GM12891 (cell line): ENCODE results near the gene PLAU.

Source experiments
- DNase-seq: peaks from one replicate; pipeline ENCODE4 v3.0.0; 2011; ENCODE audit warnings: low spot score; ENCODE audit not compliant: insufficient read length
- FAIRE-seq: peaks from 2 replicates; lab custom pipeline; 2011; peaks lifted over from hg19 to GRCh38; lab: Jason Lieb, UNC
- PAX5 ChIP-seq: IDR thresholded peaks from 2 replicates; pipeline ENCODE4 v1.6.1; 2011; ENCODE audit warnings: low read length, moderate library complexity, mild to moderate bottlenecking; ENCODE audit not compliant: insufficient read depth, severe bottlenecking
- POLR2A ChIP-seq: IDR thresholded peaks from 2 replicates; pipeline ENCODE4 v1.6.1; 2011; ENCODE audit warnings: low read depth, low read length, control low read depth
- POLR2AphosphoS5 ChIP-seq: IDR thresholded peaks from 2 replicates; pipeline ENCODE4 v1.6.1; 2011; ENCODE audit warnings: low read depth, low read length, control low read depth
- POU2F2 ChIP-seq: IDR thresholded peaks from 2 replicates; pipeline ENCODE4 v1.6.1; 2011; ENCODE audit warnings: low read depth, mild to moderate bottlenecking, control low read depth, low read length, moderate library complexity
- SPI1 ChIP-seq: IDR thresholded peaks from 2 replicates; pipeline ENCODE4 v1.6.1; 2011; ENCODE audit warnings: low read depth, low read length, control low read depth
- TAF1 ChIP-seq: IDR thresholded peaks from 2 replicates; pipeline ENCODE4 v1.6.1; 2011; ENCODE audit warnings: low read depth, low read length, control low read depth

PLAU gene

GRCh38 chr10:73944356-73945100, 33.6 kb downstream of the PLAU start:
- no peak for TF ChIP-seq PAX5
- DNase-seq (no peak), FAIRE-seq (no peak)

GRCh38 chr10:73946253-73947145, 35.6 kb downstream of the PLAU start:
- FAIRE-seq, result no peak
- TF ChIP-seq SPI1, result no peak
- no peak for TF ChIP-seq TAF1
- no peak for TF ChIP-seq PAX5
- no peak for TF ChIP-seq POLR2AphosphoS5
- no peak for TF ChIP-seq POU2F2
- no peak for TF ChIP-seq POLR2A

GRCh38 chr10:73948947-73949633, 38.2 kb downstream of the PLAU start:
- TF ChIP-seq POLR2A (no peak), SPI1 (no peak), TAF1 (no peak)
- DNase-seq, result no peak
- no peak for FAIRE-seq

More at GRCh38 chr10:73946253-73947145, 35.6 kb downstream of the PLAU start:
- DNase-seq, result no peak

- TF ChIP-seq POU2F2, result no peak
- no peak for TF ChIP-seq POLR2AphosphoS5
- no peak for TF ChIP-seq POLR2A
- no peak for TF ChIP-seq TAF1
- no peak for TF ChIP-seq SPI1
- TF ChIP-seq PAX5, result no peak
- no peak for DNase-seq
- no peak for FAIRE-seq
These were observed 39.4 kb downstream of the PLAU start for GRCh38 chr10:73950155-73950948.

- no peak for TF ChIP-seq POU2F2
- no peak for TF ChIP-seq POLR2A
- TF ChIP-seq TAF1, result no peak
- DNase-seq (no peak), FAIRE-seq (no peak)
These were observed 42.7 kb downstream of the PLAU start for GRCh38 chr10:73953665-73954064.

GRCh38 chr10:73954737-73955136, 43.8 kb downstream of the PLAU start:
- no peak for FAIRE-seq
- DNase-seq, result no peak
- no peak for TF ChIP-seq POLR2AphosphoS5
- TF ChIP-seq POU2F2, result no peak
- no peak for TF ChIP-seq PAX5
- TF ChIP-seq TAF1, result no peak
- no peak for TF ChIP-seq SPI1
- TF ChIP-seq POLR2A, result no peak

GRCh38 chr10:73955719-73956118, 44.8 kb downstream of the PLAU start:
- FAIRE-seq (no peak), DNase-seq (no peak)
- TF ChIP-seq PAX5, result no peak
- no peak for TF ChIP-seq SPI1
- no peak for TF ChIP-seq TAF1
- TF ChIP-seq POLR2A, result no peak
- no peak for TF ChIP-seq POU2F2
- TF ChIP-seq POLR2AphosphoS5, result no peak

- DNase-seq (no peak), FAIRE-seq (peak; percentile 55)
- no peak for TF ChIP-seq POLR2AphosphoS5
- TF ChIP-seq SPI1, result peak; percentile 88
These were observed 45.8 kb downstream of the PLAU start for GRCh38 chr10:73956476-73957359.
